Natural killer cell treated with Interleukin-12 subunit alpha and Interleukin-12 subunit beta and Interleukin-15 and Interleukin-18, amount 100 ng/mL, for 72 hours (primary cell): ENCODE measurements around the gene ADCY6. TPM values are rescaled to one million over a fixed set of nuclear protein-coding genes. Genes with fewer than 3 reads are reported as not detected.

Experiments used
- ATAC-seq, 2 donors: fragments of 150-1000 bp; cut with Tn5 transposase in 1 of 2; sonication (Bioruptor Pico), chemical (Tn5 transposase) in 1 of 2; 2 replicates each; pipeline ENCODE4 v1.10.0; 2021
- DNase-seq: peaks from one replicate; pipeline ENCODE4 v3.0.0; 2022; ENCODE audit warnings: low spot score
- H3K27ac Mint-ChIP-seq, 2 donors: 1 replicate in 1 of 2; 2 replicates in 1 of 2; pipeline ENCODE4 v1.8.0; 2022; ENCODE audit warnings: mixed read lengths in 2 of 2, mild to moderate bottlenecking in 1 of 2, moderate library complexity in 1 of 2
- H3K27me3 Mint-ChIP-seq, 2 donors: 1 replicate in 1 of 2; 2 replicates in 1 of 2; pipeline ENCODE4 v1.8.0; 2022; ENCODE audit warnings: mixed read lengths in 2 of 2
- H3K36me3 Mint-ChIP-seq: one replicate; pipeline ENCODE4 v1.8.0; 2022; ENCODE audit warnings: mixed read lengths
- H3K4me1 Mint-ChIP-seq, 2 donors: 1 replicate in 1 of 2; 2 replicates in 1 of 2; pipeline ENCODE4 v1.8.0; 2022; ENCODE audit warnings: low read depth in 2 of 2, mixed read lengths in 2 of 2, mild to moderate bottlenecking in 1 of 2
- H3K4me3 Mint-ChIP-seq: one replicate; pipeline ENCODE4 v1.8.0; 2022; ENCODE audit warnings: mixed read lengths
- H3K9me3 Mint-ChIP-seq: 2 replicates; pipeline ENCODE4 v1.8.0; 2022; ENCODE audit warnings: mixed read lengths
- total RNA-seq, 2 donors: library from RNA; stranded (reverse); gene quantifications; one replicate each; pipeline ENCODE4 v1.2.3, GENCODE V29; 2022

The ADCY6 gene
- total RNA-seq, 2 donors from 2014 or later = 0.22 to 0.40 TPM

- DNase-seq = no peak
- no peak overlapping the region for H3K4me3 Mint-ChIP-seq
- H3K4me1 Mint-ChIP-seq = peaks cover 0 to 7% of the 10 kb centered on the region in 2 donors
- no peak overlapping the region for H3K27ac Mint-ChIP-seq
- no peak for ATAC-seq
- peaks cover 7 to 18% of the 10 kb centered on the region in 2 donors for H3K27me3 Mint-ChIP-seq
- H3K9me3 Mint-ChIP-seq = no peaks in the 10 kb centered on the region
- H3K36me3 Mint-ChIP-seq = no peaks in the 10 kb centered on the region
These were observed 5.5 kb downstream of the ADCY6 start for GRCh38 chr12:48783432-48783831.

DNA sequence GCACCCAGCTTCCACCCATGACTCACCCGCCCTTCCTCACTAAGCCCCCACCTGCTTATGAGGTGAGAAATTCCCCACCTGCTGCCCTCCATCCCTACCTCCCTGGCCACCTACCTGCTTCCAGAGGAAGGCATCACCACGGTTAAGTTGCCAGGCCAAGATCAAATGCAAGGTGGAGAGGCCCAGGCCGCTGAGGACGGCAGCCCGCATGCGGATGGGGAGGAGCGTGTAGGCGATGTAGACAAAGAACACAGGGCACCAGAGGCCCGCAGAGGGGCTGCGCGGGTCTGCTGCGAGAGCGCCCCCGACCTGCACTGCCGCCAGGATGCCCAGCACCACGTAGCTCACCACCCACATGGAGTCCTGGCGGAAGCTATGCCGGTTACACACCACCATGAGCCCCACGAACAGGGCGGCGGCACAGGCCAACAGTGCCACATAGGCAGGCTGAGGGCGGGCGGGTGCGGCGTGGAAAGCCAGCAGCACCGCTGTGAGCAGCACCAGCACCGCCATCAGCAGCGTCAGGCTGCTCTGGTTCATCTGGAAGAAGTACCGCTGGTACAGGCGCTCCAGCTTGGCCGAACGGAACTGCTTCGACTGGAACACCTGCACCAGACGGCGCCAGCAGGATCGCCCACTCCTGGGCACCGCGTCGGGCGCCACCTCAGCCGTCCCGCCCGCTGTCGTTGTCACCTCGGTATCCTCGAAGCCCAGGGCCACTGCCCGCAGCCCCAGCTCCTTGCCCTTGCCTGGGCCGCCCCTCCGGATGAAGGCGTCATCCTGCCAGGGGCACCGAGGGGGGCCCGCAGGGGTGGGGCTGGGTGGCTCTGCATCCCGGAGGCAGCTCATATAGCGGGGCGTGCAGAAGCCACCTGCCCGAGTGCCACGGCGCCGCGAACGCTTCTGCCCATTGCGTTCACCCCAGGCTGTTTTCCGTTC, 6.2 kb downstream of the ADCY6 start:
- Mint-ChIP-seq H3K9me3 (no peaks in the 10 kb centered on the region), H3K27ac (no peak overlapping the region), H3K36me3 (no peaks in the 10 kb centered on the region), H3K27me3 (peaks cover 4 to 14% of the 10 kb centered on the region in 2 donors), H3K4me3 (no peak overlapping the region), H3K4me1 (peaks cover 0 to 4% of the 10 kb centered on the region in 2 donors)
- DNase-seq (no peak), ATAC-seq (no peak)

DNA sequence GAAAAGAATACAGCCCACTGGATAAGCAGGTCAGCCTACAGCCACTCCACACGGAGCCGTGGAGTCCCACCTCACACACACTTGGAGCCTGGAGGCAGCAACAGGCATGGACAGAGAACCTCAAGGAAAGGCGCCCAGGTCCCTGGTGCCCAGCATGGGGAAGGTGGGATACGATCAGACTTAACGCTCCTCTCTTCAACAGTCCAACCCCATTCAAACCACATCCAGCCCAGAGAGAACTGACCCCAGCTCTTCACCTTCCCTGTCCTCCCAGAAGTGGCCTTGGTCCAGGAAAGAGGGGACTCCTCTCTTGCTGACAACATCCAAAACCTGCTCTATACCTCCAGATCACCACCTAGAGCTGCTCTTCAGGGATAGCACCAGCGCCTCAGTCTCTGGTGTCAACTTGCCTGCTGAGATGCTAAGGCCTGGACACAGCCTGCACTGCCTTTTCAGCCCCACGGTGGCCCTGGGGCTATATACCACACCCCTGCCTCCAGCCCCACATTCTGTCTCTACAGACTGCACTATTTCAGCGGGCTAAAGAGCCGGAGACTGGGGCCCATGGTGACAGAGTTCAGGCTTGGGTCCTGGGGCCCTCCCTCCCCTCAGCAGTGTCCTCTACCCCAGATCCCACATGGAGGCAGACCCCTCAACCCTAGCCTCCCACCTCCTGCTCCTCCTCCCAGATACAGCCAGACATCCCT, 7.0 kb downstream of the ADCY6 start:
- Mint-ChIP-seq H3K27me3 (peaks cover 0 to 8% of the 10 kb centered on the region in 2 donors), H3K4me1 (peaks cover 0 to 4% of the 10 kb centered on the region in 2 donors), H3K9me3 (no peaks in the 10 kb centered on the region)

DNA sequence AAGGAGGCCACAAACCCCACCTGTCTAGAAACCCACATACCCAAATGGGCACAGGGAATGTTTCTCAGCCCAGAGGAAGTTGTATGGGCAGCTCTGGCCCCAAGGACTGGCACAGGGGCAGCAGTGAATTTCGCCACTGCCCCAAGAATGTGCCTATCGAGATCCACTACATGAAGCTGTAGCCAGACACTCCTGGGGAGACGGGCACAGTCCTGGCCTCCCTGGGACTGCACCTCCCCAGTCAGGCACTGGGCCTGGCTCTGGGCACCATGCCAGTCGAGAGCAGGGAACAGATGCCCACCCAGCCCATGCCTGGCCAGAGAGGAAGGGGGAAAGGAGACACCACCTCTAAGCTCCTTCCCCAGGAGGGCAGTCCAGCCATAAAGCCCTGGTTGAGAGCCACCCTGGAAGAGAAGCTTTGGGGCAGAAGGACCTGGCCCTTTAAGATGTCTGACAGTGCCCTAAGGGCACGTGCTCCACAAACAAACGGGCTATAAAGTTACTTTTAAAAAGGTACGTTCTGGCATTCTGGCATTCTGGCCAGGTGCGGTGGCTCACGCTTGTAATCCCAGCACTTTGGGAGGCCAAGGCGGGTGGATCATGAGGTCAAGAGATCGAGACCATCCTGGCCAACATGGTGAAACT, 8.4 kb downstream of the ADCY6 start:
- DNase-seq (no peak), ATAC-seq (no peak)
- Mint-ChIP-seq H3K4me3 (no peak overlapping the region), H3K36me3 (no peaks in the 10 kb centered on the region), H3K27ac (no peak overlapping the region), H3K27me3 (peaks cover 0 to 3% of the 10 kb centered on the region in 2 donors), H3K9me3 (no peaks in the 10 kb centered on the region), H3K4me1 (peaks cover 0 to 4% of the 10 kb centered on the region in 2 donors)

More for the DNA sequence above, 7.0 kb downstream of the ADCY6 start:
- Mint-ChIP-seq H3K4me3 (no peak overlapping the region), H3K27ac (no peak overlapping the region), H3K36me3 (no peaks in the 10 kb centered on the region)
- ATAC-seq = no peak
- DNase-seq = no peak

- H3K27me3 Mint-ChIP-seq = peaks cover 0 to under 1% of the 10 kb centered on the region in 2 donors
- no peak overlapping the region for H3K4me3 Mint-ChIP-seq
These were observed 9.0 kb downstream of the ADCY6 start for GRCh38 chr12:48779869-48780268.

DNA sequence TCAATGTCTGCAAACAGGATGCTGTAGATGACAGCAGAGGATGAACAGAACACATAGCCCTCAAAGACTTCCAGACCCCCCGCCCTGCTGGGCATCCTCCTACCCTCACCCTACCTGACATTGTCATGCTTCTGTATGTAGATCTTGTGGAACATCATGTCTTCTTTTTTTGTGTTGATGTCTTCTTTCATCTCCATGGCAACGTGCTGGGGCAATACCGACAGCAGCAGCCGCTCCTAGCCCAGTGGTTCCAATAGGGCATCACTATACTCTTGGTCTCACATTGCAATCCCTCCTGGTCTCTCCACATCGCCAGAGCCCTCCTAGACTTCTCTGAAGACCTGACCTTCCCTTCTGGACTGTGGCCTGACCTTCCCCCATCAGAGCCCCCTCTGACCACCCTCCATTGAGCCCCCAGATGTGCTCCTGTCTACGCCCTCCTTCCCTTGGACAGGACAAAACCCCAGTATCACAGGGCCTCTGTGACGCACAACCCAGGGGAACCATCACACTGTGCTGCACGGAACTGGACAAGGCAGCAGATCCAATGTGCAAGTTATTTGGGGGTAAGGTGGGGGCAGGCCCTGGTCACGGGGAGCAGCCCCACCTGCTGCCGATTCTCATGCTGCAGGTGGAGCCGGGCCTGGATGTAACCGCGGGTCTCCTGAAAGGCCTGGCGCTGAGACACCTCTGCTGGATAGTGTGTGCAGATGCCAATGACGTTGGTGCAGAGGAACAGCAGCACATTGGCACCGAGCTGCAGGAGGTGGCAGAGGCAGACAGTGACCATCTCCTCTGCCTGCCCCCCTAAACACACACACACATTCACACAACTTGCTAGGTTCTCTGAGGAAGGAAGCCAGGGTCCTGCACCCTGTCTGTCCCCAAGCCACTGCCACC, 11.1 kb downstream of the ADCY6 start:
- Mint-ChIP-seq H3K4me1 (peaks cover 0 to 4% of the 10 kb centered on the region in 2 donors), H3K36me3 (no peaks in the 10 kb centered on the region), H3K27ac (peak overlapping the region in 1 of 2 donors; percentile 32), H3K27me3 (peaks cover 0 to 3% of the 10 kb centered on the region in 2 donors), H3K9me3 (no peaks in the 10 kb centered on the region), H3K4me3 (no peak overlapping the region)
- ATAC-seq = no peak
- no peak for DNase-seq

More at GRCh38 chr12:48779869-48780268, 9.0 kb downstream of the ADCY6 start:
- ATAC-seq = no peak
- no peak overlapping the region for H3K27ac Mint-ChIP-seq
- H3K4me1 Mint-ChIP-seq = peaks cover 0 to 4% of the 10 kb centered on the region in 2 donors
- H3K36me3 Mint-ChIP-seq = no peaks in the 10 kb centered on the region
- DNase-seq = no peak
- no peaks in the 10 kb centered on the region for H3K9me3 Mint-ChIP-seq

DNA sequence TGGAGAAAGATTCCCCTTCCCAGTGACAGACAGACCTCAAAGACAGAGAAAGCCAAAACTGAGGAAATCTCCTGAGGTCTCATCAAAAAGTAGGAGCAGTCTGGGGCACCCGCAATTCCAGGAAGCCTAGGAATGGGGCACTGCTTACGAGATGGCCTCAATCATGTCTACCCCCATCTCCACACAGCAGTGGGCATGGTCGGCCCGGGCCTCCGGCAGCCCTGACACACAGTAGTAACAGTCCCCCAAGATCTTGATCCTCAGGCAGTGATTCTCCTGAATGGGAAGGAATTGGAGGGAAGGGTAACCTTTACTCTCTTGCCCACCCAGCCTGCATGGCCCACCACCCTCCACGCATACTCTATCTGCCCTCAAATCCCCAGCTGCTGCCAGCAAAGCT, 11.9 kb downstream of the ADCY6 start:
- peaks cover 0 to 3% of the 10 kb centered on the region in 2 donors for H3K27me3 Mint-ChIP-seq
- ATAC-seq (no peak), DNase-seq (no peak)
- no peaks in the 10 kb centered on the region for H3K9me3 Mint-ChIP-seq
- H3K36me3 Mint-ChIP-seq = no peaks in the 10 kb centered on the region
- H3K4me1 Mint-ChIP-seq = peaks cover 0 to 4% of the 10 kb centered on the region in 2 donors
- no peak overlapping the region for H3K27ac Mint-ChIP-seq
- no peak overlapping the region for H3K4me3 Mint-ChIP-seq

DNA sequence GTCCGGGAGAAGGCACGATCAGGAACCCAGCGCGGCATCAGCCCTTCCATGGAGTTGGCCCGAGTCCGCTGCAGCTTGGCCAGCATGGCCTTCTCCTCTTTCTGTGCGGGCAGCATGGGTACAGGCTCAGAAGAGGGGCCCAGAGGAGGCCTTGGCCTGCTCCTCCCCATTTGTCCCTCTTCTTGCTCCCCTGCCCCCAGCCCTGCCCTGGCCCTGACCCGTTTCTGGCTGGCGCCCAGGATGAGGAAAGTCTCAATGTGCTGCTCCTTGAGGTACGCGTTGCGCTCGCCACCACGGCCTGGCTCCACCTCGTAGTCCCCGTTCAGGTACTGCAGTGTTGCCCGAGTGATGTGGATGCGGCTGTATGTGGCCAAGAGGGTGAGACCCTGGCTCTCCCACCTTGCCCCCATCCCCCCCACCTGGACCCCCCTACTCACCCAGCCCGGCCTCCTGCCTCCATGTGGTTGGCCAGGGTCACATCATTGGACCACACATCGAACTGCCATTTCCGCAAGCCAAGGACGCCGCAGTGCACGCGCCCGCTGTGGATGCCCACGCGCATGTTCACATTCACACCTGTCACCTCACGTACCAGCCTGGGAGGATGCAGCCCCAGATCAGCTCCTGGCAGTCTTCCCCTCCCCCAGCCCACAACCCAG, 12.8 kb downstream of the ADCY6 start:
- no peaks in the 10 kb centered on the region for H3K36me3 Mint-ChIP-seq
- no peak overlapping the region for H3K4me3 Mint-ChIP-seq
- DNase-seq (no peak), ATAC-seq (no peak)
- H3K27me3 Mint-ChIP-seq = peaks cover 0 to 3% of the 10 kb centered on the region in 2 donors
- no peaks in the 10 kb centered on the region for H3K9me3 Mint-ChIP-seq
- H3K4me1 Mint-ChIP-seq = peaks cover 5 to 10% of the 10 kb centered on the region in 2 donors
- no peak overlapping the region for H3K27ac Mint-ChIP-seq

DNA sequence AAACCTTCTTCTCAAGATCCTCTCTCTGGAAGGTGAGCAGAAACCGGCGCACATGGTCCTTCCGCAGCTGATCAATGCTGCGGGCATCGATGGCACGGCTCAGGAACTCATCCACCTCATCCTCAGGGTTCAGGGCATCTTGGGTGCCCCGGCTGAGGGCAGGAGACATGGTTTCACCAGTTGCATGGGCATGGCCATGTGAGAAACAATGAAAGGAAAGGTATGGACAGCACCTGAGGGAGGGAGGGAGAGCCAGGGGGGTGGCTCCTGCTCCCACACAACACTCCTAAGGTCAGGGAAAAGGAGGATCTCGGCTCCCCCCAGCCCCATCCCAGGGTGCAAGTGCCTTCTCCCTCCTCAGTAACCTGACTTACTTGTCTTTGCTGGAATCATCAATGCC, 13.6 kb downstream of the ADCY6 start:
- DNase-seq = no peak
- H3K36me3 Mint-ChIP-seq = no peaks in the 10 kb centered on the region
- peaks cover 0 to 3% of the 10 kb centered on the region in 2 donors for H3K27me3 Mint-ChIP-seq
- H3K9me3 Mint-ChIP-seq = no peaks in the 10 kb centered on the region
- peaks cover 5 to 10% of the 10 kb centered on the region in 2 donors for H3K4me1 Mint-ChIP-seq
- no peak overlapping the region for H3K27ac Mint-ChIP-seq
- ATAC-seq = no peak
- no peak overlapping the region for H3K4me3 Mint-ChIP-seq

DNA sequence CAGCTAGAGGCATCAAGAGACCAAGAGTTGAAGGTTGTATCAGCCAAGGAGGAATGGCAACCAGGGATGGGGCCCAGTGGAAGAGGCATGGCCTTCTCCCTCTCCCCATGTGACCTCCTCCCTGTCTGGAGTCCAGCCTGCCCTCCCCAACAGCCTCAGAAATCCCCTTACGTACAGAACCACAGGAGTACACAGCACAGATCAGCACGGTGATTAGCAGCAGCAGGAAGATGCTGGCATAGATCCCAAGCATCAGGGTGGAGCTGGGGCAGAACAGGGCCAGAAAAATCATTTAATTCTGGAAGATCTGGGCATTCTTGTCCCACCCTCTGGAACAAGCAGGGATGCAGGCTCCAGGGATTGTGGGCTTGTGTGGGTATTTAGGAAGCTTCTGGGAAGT, 14.4 kb downstream of the ADCY6 start:
- ATAC-seq = no peak
- H3K4me1 Mint-ChIP-seq = peaks cover 5 to 10% of the 10 kb centered on the region in 2 donors
- H3K4me3 Mint-ChIP-seq = no peak overlapping the region
- H3K36me3 Mint-ChIP-seq = no peaks in the 10 kb centered on the region
- H3K27me3 Mint-ChIP-seq = peaks cover 0 to 3% of the 10 kb centered on the region in 2 donors
- no peak for DNase-seq
- no peaks in the 10 kb centered on the region for H3K9me3 Mint-ChIP-seq
- peak overlapping the region in 1 of 2 donors; percentile 20 for H3K27ac Mint-ChIP-seq

DNA sequence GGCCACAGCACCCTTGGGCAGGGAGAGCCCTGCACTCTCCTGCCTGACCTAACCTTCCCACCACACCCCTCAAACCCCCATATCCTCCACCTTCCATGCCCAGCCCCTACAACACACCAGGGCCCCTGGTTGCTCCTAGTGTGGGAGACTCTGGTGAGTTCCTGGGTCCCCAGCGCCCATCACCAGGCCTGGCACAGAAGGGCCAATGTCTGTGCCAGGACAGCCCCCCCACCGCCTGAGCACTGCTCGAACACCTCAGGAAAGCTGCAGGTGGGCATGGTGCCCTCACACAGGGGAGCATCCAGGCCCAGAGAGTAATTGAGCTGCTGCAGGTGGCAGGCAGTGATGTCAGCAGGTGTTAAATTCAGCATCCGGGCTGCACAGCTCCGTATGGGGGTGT, 15.2 kb downstream of the ADCY6 start:
- no peaks in the 10 kb centered on the region for H3K36me3 Mint-ChIP-seq
- DNase-seq (no peak), ATAC-seq (peak in 1 of 2 donors; percentile 3)
- H3K9me3 Mint-ChIP-seq = no peaks in the 10 kb centered on the region
- peaks cover 5 to 12% of the 10 kb centered on the region in 2 donors for H3K4me1 Mint-ChIP-seq
- H3K27me3 Mint-ChIP-seq = peaks cover 0 to 3% of the 10 kb centered on the region in 2 donors
- no peak overlapping the region for H3K4me3 Mint-ChIP-seq
- H3K27ac Mint-ChIP-seq = no peak overlapping the region

DNA sequence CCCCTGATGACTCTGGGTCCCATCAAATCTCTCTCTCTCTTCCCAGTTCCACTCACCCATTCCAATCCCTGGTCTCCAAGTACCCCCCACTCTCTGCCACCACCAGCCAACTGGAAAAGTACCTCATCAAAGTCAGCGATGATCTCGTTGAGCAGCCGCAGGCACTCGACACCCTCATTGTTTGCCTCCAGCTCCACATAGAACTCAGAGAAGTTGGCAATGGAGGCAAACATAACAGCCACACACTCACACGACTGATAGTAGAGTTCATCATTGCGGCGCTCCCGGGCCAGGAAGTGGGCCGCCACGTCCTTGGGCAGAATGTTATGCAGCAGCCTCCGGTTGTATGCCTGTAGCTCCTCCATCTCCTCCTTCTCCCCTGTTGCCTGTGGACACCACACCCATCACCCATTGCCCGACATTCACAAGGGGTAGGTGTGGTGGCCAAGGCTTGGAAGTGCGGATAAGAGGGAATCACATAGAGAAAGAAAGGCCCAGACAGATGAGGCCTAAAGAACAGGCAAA, 17.2 kb downstream of the ADCY6 start:
- Mint-ChIP-seq H3K27me3 (peaks cover 0 to 3% of the 10 kb centered on the region in 2 donors), H3K4me1 (peaks cover 7 to 11% of the 10 kb centered on the region in 2 donors), H3K4me3 (no peak overlapping the region), H3K9me3 (no peaks in the 10 kb centered on the region), H3K27ac (peak overlapping the region in 1 of 2 donors; percentile 64), H3K36me3 (no peaks in the 10 kb centered on the region)
- no peak for DNase-seq
- no peak for ATAC-seq
